ENCODE measurements around the gene FGFBP3. TPM values are rescaled to one million over a fixed set of nuclear protein-coding genes. Genes with fewer than 3 reads are reported as not detected.

The FGFBP3 gene
- total and polyA plus RNA-seq, 2 of the 4 experiments (the other 2 are of a cell fraction): under 0.01 to 0.36 TPM

GRCh38 chr10:91896212-91896756 is 13.0 kb downstream of the FGFBP3 start:
- CTCF ChIA-PET: interaction anchor here (0.7 kb wide), 1 partner anchor 11 kb away, joined by 3 read pairs; no protein-coding TSS in a partner anchor
- in situ Hi-C loops (cut with MboI; ENCODE audit: low sequenced_read_pairs): no loop called here
- no peak for ATAC-seq (ENCODE audit: low read depth)

More at GRCh38 chr10:91896212-91896756, 13.0 kb downstream of the FGFBP3 start:
- intact Hi-C loops (cut with micrococcal nuclease) (no loop called here), dilution Hi-C loops (cut with HindIII; ENCODE audit: low sequenced_read_pairs, unreplicated experiment) (no loop called here)
- POLR2A ChIA-PET (ENCODE audit: unreplicated experiment): no interaction called here
- H2BK20ac ChIP-seq (ENCODE audit: low read depth, low read length): no peak overlapping the region
- TF ChIP-seq, protein P1, sequence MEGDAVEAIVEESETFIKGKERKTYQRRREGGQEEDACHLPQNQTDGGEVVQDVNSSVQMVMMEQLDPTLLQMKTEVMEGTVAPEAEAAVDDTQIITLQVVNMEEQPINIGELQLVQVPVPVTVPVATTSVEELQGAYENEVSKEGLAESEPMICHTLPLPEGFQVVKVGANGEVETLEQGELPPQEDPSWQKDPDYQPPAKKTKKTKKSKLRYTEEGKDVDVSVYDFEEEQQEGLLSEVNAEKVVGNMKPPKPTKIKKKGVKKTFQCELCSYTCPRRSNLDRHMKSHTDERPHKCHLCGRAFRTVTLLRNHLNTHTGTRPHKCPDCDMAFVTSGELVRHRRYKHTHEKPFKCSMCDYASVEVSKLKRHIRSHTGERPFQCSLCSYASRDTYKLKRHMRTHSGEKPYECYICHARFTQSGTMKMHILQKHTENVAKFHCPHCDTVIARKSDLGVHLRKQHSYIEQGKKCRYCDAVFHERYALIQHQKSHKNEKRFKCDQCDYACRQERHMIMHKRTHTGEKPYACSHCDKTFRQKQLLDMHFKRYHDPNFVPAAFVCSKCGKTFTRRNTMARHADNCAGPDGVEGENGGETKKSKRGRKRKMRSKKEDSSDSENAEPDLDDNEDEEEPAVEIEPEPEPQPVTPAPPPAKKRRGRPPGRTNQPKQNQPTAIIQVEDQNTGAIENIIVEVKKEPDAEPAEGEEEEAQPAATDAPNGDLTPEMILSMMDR (conservative IDR thresholded peaks at IDR 0.05; ENCODE audit: low read depth, low read length): no peak
- TF ChIP-seq POLR2A (IDR thresholded peaks at IDR 0.05; ENCODE audit: low read depth, low read length): no peak
- no peak for TF ChIP-seq MAZ (IDR thresholded peaks at IDR 0.05; ENCODE audit: borderline replicate concordance, low read depth, low read length)
- TF ChIP-seq RCOR1 (IDR thresholded peaks at IDR 0.05; ENCODE audit: insufficient replicate concordance, low read length): no peak
- no peak for TF ChIP-seq RAD21 (IDR thresholded peaks at IDR 0.05; ENCODE audit: low read length)
- TF ChIP-seq SMC3 (IDR thresholded peaks at IDR 0.05; ENCODE audit: low read depth, low read length): no peak
- no peak for TF ChIP-seq FOS (IDR thresholded peaks at IDR 0.05; ENCODE audit: low read depth, low read length)
- TF ChIP-seq NFE2L2 (IDR thresholded peaks at IDR 0.05; ENCODE audit: low read depth, low read length): no peak
- TF ChIP-seq MXI1 (IDR thresholded peaks at IDR 0.05; ENCODE audit: borderline replicate concordance, low read depth, low read length): no peak
- no peak for TF ChIP-seq BHLHE40 (IDR thresholded peaks at IDR 0.05; ENCODE audit: low read depth, low read length)
- TF ChIP-seq RFX5 (IDR thresholded peaks at IDR 0.05; ENCODE audit: low read depth, low read length): no peak
- no peak for TF ChIP-seq USF2 (IDR thresholded peaks at IDR 0.05; ENCODE audit: low read depth, low read length)
- TF ChIP-seq ELK1 (IDR thresholded peaks at IDR 0.05; ENCODE audit: borderline replicate concordance, low read depth, low read length): no peak
- TF ChIP-seq MAFK (IDR thresholded peaks at IDR 0.05; ENCODE audit: low read depth, low read length): no peak
- no peak for TF ChIP-seq CEBPB (IDR thresholded peaks at IDR 0.05; ENCODE audit: low read depth, low read length)
- TF ChIP-seq CHD1 (IDR thresholded peaks at IDR 0.05; ENCODE audit: low read depth, low read length): no peak
- no peak overlapping the region for H3K27ac ChIP-seq (ENCODE audit: insufficient read depth, low read length)
- H3K79me1 ChIP-seq (ENCODE audit: low read depth in 1 of 2, low read length in 2 of 2): no peaks in the 10 kb centered on the region
- DNase-seq: no peak
- no peak overlapping the region for H3K14ac ChIP-seq (replicated peaks; ENCODE audit: low read depth, low read length)
- no peak overlapping the region for H2AK5ac ChIP-seq (ENCODE audit: low read depth, low read length)
- no peak overlapping the region for H3K4me3 ChIP-seq (ENCODE audit: insufficient read depth, low read depth, low read length)
- peaks cover 2% of the 10 kb centered on the region; the same call in 1 of the 2 replicates for H3K4me1 ChIP-seq (ENCODE audit: control insufficient read depth, insufficient read depth, low read length)
- H4K91ac ChIP-seq (ENCODE audit: insufficient read depth, low read depth, low read length): no peak overlapping the region
- H3K4ac ChIP-seq (ENCODE audit: low read depth, low read length): no peak overlapping the region
- H2BK15ac ChIP-seq (ENCODE audit: low read depth, low read length): no peak overlapping the region
- H3K9me3 ChIP-seq (ENCODE audit: control insufficient read depth, insufficient read depth, low read length): no peaks in the 10 kb centered on the region
- H3K9me1 ChIP-seq (ENCODE audit: insufficient read depth, low read length): peaks cover 6% of the 10 kb centered on the region
- no peak overlapping the region for H3K4me2 ChIP-seq (ENCODE audit: low read depth, low read length)
- no peak overlapping the region for H2BK5ac ChIP-seq (ENCODE audit: low read depth, low read length, poor library complexity, severe bottlenecking)
- no peak overlapping the region for H4K8ac ChIP-seq (ENCODE audit: low read depth in 2 of 2, low read length in 2 of 2)
- H3K56ac ChIP-seq (ENCODE audit: extremely low read depth, insufficient read depth, low read length): no peak overlapping the region
- no peak overlapping the region for H2AFZ ChIP-seq (replicated peaks; ENCODE audit: low read length, poor library complexity)
- no peaks in the 10 kb centered on the region for H3K27me3 ChIP-seq (ENCODE audit: control insufficient read depth, insufficient read depth, low read length)
- 83% methylated on average over 1 of the region's 3 CpGs; no CpG with 5 or more reads in 1 of the 2 experiments for WGBS, 2 experiments (ENCODE audit: extremely low coverage in 2 of 2, insufficient read length in 1 of 2)
- no peak overlapping the region for H4K5ac ChIP-seq (ENCODE audit: low read depth, low read length)
- no peaks in the 10 kb centered on the region for H3K36me3 ChIP-seq (ENCODE audit: control insufficient read depth, insufficient read depth, low read length)
- H4K20me1 ChIP-seq (ENCODE audit: insufficient read depth, low read length): no peaks in the 10 kb centered on the region
- no peak overlapping the region for H3K23ac ChIP-seq (ENCODE audit: low read depth, low read length)
- H3K18ac ChIP-seq (ENCODE audit: low read depth, low read length): no peak overlapping the region
- no peak overlapping the region for H2AK9ac ChIP-seq (replicated peaks; ENCODE audit: low read depth, low read length, poor library complexity)
- no peak overlapping the region for H3K9ac ChIP-seq (ENCODE audit: low read depth, low read length)
- no peak overlapping the region for H2BK120ac ChIP-seq (ENCODE audit: low read depth, low read length)
- no TSS peak for BruUV-seq (replicated peaks)

Data from IMR-90 (cell line).